Neural cell (in vitro differentiated cells): ENCODE measurements around the gene SEZ6L2. TPM values are rescaled to one million over a fixed set of nuclear protein-coding genes. Genes with fewer than 3 reads are reported as not detected.

ENCODE experiments used
- H2AFZ ChIP-seq: fragments of 200-600, 300-800 bp; sonication (generic), shearing (Covaris generic); 2 replicates; pipeline ENCODE4 v1.6.0; 2014; ENCODE audit warnings: low read depth, mild to moderate bottlenecking, antibody characterized with exemption, low read length, moderate library complexity
- H3F3A ChIP-seq: fragments of 200-600 bp; shearing (Covaris generic); 2 replicates; pipeline ENCODE4 v1.6.1; 2016; ENCODE audit warnings: mild to moderate bottlenecking, moderate library complexity, mixed read lengths, antibody characterized with exemption, low read length; ENCODE audit not compliant: insufficient read depth, poor library complexity, severe bottlenecking
- H3K27ac ChIP-seq: fragments of 200-600, 300-800 bp; sonication (generic), shearing (Covaris generic); 2 replicates; pipeline ENCODE4 v1.5.1; 2014; ENCODE audit warnings: mild to moderate bottlenecking, low read length, moderate library complexity
- H3K27me3 ChIP-seq: fragments of 300-800, 200-600 bp; sonication (generic), shearing (Covaris generic); 2 replicates; pipeline ENCODE4 v1.6.0; 2014; ENCODE audit warnings: mild to moderate bottlenecking, low read depth, low read length, moderate library complexity; ENCODE audit not compliant: insufficient read depth
- H3K36me3 ChIP-seq: fragments of 300-800, 200-600 bp; sonication (generic), shearing (Covaris generic); 2 replicates; pipeline ENCODE4 v1.5.1; 2014; ENCODE audit warnings: mild to moderate bottlenecking, antibody characterized with exemption, low read length, moderate library complexity; ENCODE audit not compliant: insufficient read depth
- H3K4me2 ChIP-seq: fragments of 300-800, 200-600 bp; sonication (generic), shearing (Covaris generic); 2 replicates; pipeline ENCODE4 v1.6.0; 2014; ENCODE audit warnings: mild to moderate bottlenecking, low read length
- H3K4me3 ChIP-seq: fragments of 300-800, 200-600 bp; sonication (generic), shearing (Covaris generic); 2 replicates; pipeline ENCODE4 v1.5.1; 2014; ENCODE audit warnings: mild to moderate bottlenecking, low read length, moderate library complexity
- H3K79me2 ChIP-seq: fragments of 200-600 bp; shearing (Covaris generic); replicated peaks from 2 replicates; pipeline ENCODE4 v1.6.0; 2014; ENCODE audit warnings: mild to moderate bottlenecking, low read length, moderate library complexity; ENCODE audit not compliant: insufficient read depth
- H3K9ac ChIP-seq: fragments of 300-800, 200-600 bp; sonication (generic), shearing (Covaris generic); 2 replicates; pipeline ENCODE4 v1.6.1; 2016; ENCODE audit warnings: mild to moderate bottlenecking, low read length, mixed read lengths
- H3K9me2 ChIP-seq: fragments of 200-600 bp; shearing (Covaris generic); 2 replicates; pipeline ENCODE4 v1.6.1; 2016; ENCODE audit warnings: mild to moderate bottlenecking, low read length, mixed read lengths; ENCODE audit not compliant: insufficient read depth
- H3K9me3 ChIP-seq: fragments of 200-600, 300-800 bp; sonication (generic), shearing (Covaris generic); 2 replicates; pipeline ENCODE4 v1.6.1; 2016; ENCODE audit warnings: mild to moderate bottlenecking, mixed run types, low read length, moderate library complexity, mixed read lengths
- H4K20me1 ChIP-seq: fragments of 200-600 bp; shearing (Covaris generic); 2 replicates; pipeline ENCODE4 v1.6.1; 2016; ENCODE audit warnings: mild to moderate bottlenecking, mixed run types; ENCODE audit not compliant: insufficient read depth
- EP300 ChIP-seq: fragments of 450-650 bp; conservative IDR thresholded peaks from 2 replicates; pipeline ENCODE4 v1.6.1; 2014; ENCODE audit warnings: antibody characterized with exemption, mild to moderate bottlenecking, moderate library complexity; ENCODE audit not compliant: poor library complexity, severe bottlenecking
- EZH2 ChIP-seq: fragments of 200-600, 300-800 bp; shearing (Covaris generic), sonication (generic); IDR thresholded peaks from 2 replicates; pipeline ENCODE4 v1.6.1; 2014; ENCODE audit warnings: antibody characterized with exemption, low read length, borderline replicate concordance, mild to moderate bottlenecking; ENCODE audit not compliant: insufficient read depth, poor library complexity, severe bottlenecking
- MXI1 ChIP-seq: fragments of 450-650 bp; conservative IDR thresholded peaks from 2 replicates; pipeline ENCODE4 v1.6.1; 2014; ENCODE audit warnings: antibody characterized with exemption, mild to moderate bottlenecking; ENCODE audit not compliant: poor library complexity, severe bottlenecking
- POLR2AphosphoS5 ChIP-seq: IDR thresholded peaks from 2 replicates; pipeline ENCODE4 v1.6.1; 2012
- RAD21 ChIP-seq: fragments of 450-650 bp; conservative IDR thresholded peaks from 2 replicates; pipeline ENCODE4 v1.6.1; 2014; ENCODE audit warnings: antibody characterized with exemption, mild to moderate bottlenecking, moderate library complexity
- SMC3 ChIP-seq: fragments of 450-650 bp; conservative IDR thresholded peaks from 2 replicates; pipeline ENCODE4 v1.6.1; 2014; ENCODE audit warnings: antibody characterized with exemption, mild to moderate bottlenecking, moderate library complexity; ENCODE audit not compliant: poor library complexity
- TAF1 ChIP-seq: IDR thresholded peaks from 2 replicates; pipeline ENCODE4 v1.6.1; 2012; ENCODE audit warnings: low read depth
- polyA plus RNA-seq: library from polyadenylated mRNA; depleted of rRNA; stranded (reverse); fragments of >200 nt; gene quantifications from 2 replicates; pipeline ENCODE4 v1.2.3, GENCODE V29; 2014
- TF ChIP-seq, protein P1 (sequence below): fragments of 450-650 bp; IDR thresholded peaks from 2 replicates; pipeline ENCODE4 v1.5.1; 2014; ENCODE audit warnings: antibody characterized with exemption, mild to moderate bottlenecking, moderate library complexity; ENCODE audit not compliant: poor library complexity, severe bottlenecking
- TF ChIP-seq, protein P2 (sequence below): IDR thresholded peaks from 2 replicates; pipeline ENCODE4 v1.6.1; 2012; ENCODE audit warnings: borderline replicate concordance

Gene SEZ6L2
- polyA plus RNA-seq, 1 donor from 2014 or later: 48.8 TPM

DNA sequence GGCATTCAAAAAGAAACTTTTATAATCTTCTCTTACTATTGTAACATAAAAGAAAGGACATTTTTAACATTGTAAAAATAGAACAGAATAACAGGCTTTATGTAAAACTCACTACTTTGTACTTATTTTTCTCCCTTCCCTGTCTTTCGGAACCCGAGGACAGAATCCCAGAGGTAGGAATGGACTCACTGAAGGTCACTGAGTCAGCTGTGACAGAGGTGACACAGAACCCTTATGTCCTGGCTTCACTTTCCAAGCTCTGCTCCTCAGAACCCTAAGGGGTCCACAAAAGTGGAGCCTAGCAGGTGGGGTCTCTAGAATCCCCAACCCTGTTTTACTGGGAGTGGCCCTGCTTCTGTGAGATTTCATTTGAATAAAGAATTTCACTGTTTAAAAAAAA, 23.0 kb upstream of the SEZ6L2 start:
- Histone ChIP-seq H2AFZ (no peak overlapping the region), H3K4me3 (no peak overlapping the region), H3K36me3 (no peaks in the 10 kb centered on the region), H4K20me1 (no peaks in the 10 kb centered on the region), H3K27me3 (no peaks in the 10 kb centered on the region), H3K9me2 (no peaks in the 10 kb centered on the region), H3K9ac (no peak overlapping the region), H3K9me3 (no peaks in the 10 kb centered on the region), H3K4me2 (no peak overlapping the region), H3K27ac (no peak overlapping the region), H3F3A (peaks cover 3% of the 10 kb centered on the region), H3K79me2 (peaks cover 9% of the 10 kb centered on the region)
- no peak for TF ChIP-seq RAD21
- TF ChIP-seq MXI1: no peak
- no peak for TF ChIP-seq SMC3

DNA sequence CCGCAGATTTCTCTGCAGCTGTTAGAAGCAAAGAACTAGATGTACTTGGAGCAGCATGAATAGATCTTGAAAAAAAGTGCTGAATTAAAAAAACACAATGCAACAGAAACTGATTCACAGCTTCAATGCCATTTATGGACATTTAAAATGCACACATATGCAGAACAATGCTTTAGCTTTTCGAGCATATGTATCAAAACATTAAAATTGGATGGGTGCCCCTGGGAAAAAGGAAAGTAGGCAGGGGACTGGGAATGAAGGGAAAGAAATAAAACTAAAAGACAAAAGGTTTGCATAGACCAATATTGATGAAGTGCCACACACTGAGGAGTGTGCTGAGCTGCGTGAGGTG, 21.7 kb upstream of the SEZ6L2 start:
- no peak overlapping the region for H3K9ac ChIP-seq
- no peaks in the 10 kb centered on the region for H3F3A ChIP-seq
- no peaks in the 10 kb centered on the region for H3K36me3 ChIP-seq
- H3K4me3 ChIP-seq: no peak overlapping the region
- H3K79me2 ChIP-seq: peaks cover 9% of the 10 kb centered on the region
- no peaks in the 10 kb centered on the region for H3K27me3 ChIP-seq
- no peak overlapping the region for H3K27ac ChIP-seq
- no peaks in the 10 kb centered on the region for H4K20me1 ChIP-seq
- no peaks in the 10 kb centered on the region for H3K9me2 ChIP-seq
- TF ChIP-seq TAF1 (no peak), EZH2 (no peak), SMC3 (no peak), POLR2AphosphoS5 (no peak), MXI1 (no peak), EP300 (no peak), RAD21 (no peak)
- TF ChIP-seq, protein P1, sequence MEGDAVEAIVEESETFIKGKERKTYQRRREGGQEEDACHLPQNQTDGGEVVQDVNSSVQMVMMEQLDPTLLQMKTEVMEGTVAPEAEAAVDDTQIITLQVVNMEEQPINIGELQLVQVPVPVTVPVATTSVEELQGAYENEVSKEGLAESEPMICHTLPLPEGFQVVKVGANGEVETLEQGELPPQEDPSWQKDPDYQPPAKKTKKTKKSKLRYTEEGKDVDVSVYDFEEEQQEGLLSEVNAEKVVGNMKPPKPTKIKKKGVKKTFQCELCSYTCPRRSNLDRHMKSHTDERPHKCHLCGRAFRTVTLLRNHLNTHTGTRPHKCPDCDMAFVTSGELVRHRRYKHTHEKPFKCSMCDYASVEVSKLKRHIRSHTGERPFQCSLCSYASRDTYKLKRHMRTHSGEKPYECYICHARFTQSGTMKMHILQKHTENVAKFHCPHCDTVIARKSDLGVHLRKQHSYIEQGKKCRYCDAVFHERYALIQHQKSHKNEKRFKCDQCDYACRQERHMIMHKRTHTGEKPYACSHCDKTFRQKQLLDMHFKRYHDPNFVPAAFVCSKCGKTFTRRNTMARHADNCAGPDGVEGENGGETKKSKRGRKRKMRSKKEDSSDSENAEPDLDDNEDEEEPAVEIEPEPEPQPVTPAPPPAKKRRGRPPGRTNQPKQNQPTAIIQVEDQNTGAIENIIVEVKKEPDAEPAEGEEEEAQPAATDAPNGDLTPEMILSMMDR: no peak
- TF ChIP-seq, protein P2, sequence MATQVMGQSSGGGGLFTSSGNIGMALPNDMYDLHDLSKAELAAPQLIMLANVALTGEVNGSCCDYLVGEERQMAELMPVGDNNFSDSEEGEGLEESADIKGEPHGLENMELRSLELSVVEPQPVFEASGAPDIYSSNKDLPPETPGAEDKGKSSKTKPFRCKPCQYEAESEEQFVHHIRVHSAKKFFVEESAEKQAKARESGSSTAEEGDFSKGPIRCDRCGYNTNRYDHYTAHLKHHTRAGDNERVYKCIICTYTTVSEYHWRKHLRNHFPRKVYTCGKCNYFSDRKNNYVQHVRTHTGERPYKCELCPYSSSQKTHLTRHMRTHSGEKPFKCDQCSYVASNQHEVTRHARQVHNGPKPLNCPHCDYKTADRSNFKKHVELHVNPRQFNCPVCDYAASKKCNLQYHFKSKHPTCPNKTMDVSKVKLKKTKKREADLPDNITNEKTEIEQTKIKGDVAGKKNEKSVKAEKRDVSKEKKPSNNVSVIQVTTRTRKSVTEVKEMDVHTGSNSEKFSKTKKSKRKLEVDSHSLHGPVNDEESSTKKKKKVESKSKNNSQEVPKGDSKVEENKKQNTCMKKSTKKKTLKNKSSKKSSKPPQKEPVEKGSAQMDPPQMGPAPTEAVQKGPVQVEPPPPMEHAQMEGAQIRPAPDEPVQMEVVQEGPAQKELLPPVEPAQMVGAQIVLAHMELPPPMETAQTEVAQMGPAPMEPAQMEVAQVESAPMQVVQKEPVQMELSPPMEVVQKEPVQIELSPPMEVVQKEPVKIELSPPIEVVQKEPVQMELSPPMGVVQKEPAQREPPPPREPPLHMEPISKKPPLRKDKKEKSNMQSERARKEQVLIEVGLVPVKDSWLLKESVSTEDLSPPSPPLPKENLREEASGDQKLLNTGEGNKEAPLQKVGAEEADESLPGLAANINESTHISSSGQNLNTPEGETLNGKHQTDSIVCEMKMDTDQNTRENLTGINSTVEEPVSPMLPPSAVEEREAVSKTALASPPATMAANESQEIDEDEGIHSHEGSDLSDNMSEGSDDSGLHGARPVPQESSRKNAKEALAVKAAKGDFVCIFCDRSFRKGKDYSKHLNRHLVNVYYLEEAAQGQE: no peak
- no peak overlapping the region for H3K4me2 ChIP-seq
- H2AFZ ChIP-seq: no peak overlapping the region
- no peaks in the 10 kb centered on the region for H3K9me3 ChIP-seq

DNA sequence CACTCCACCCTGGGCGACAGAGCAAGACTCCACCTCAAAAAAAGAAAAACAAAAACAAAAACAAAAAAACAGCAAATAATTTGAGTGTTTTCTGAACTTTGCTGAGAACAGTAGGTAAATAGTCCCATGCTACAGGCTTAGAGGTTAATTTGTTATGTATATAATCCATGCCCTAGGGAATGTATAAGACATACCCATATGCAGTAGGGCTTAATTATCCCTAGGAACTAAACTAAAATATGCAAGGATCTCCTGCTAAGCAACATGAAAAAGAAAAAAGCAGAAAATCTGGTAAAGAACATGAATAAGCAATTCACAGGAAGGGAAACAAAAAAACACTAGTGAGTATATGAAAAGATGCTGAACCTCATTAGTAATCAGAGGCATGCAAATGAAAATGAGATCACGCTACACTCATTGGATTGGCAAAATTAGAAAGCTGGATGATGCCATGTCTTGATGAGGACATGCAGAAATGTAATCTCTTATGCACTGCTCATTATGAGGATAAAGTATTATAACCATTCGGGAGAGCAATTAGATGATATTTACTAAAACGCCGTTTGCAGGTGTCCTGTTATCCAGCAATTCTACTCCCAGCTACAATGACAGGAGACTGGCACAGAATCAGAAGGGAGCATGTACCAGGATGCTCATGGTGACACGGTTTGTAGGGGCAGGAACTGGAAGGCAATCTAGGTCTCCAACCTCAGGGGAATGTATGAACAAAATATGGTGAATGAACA, 21.1 kb upstream of the SEZ6L2 start:
- Histone ChIP-seq H4K20me1 (no peaks in the 10 kb centered on the region), H3F3A (no peaks in the 10 kb centered on the region), H3K9me3 (no peaks in the 10 kb centered on the region), H3K36me3 (no peaks in the 10 kb centered on the region), H3K27me3 (no peaks in the 10 kb centered on the region), H3K79me2 (peaks cover 7% of the 10 kb centered on the region), H3K9ac (no peak overlapping the region), H3K9me2 (no peaks in the 10 kb centered on the region), H3K27ac (no peak overlapping the region), H2AFZ (no peak overlapping the region), H3K4me3 (no peak overlapping the region), H3K4me2 (no peak overlapping the region)
- TF ChIP-seq, protein P2: no peak
- TF ChIP-seq RAD21 (no peak), TAF1 (no peak), MXI1 (no peak), EZH2 (no peak), POLR2AphosphoS5 (no peak), SMC3 (no peak), EP300 (no peak)
- TF ChIP-seq, protein P1: no peak
